Heart left ventricle (tissue), 13 donors: Measurements from ENCODE around the gene PTPRD.

ENCODE experiments used
- CTCF ChIP-seq, 12 donors: fragments of 200-600 bp; sonication (generic) in 4 of 12; IDR thresholded peaks; one replicate each; pipeline versions ENCODE4 v1.5.0 to v1.8.0; 2018 to 2022; ENCODE audit warnings: antibody characterized with exemption in 12 of 12, mild to moderate bottlenecking in 5 of 12
- POLR2A ChIP-seq, 2 donors: fragments of 450-650 bp; IDR thresholded peaks; one replicate each; pipeline ENCODE4 v1.6.1; 2017; ENCODE audit warnings: antibody characterized with exemption in 2 of 2, mild to moderate bottlenecking in 2 of 2, moderate library complexity in 2 of 2
- donor health status: ischemic (EF 13 %, LVEDD 7.1; RV severe dilation, severe dysfunction).
- donor health status: DM: no; HTN: yes; CAD: no.
- donor health status: DM: no; HTN: no; CAD: no.
- donor health status: ischemic (EF 25% LVEDD 6.9; RV normal size, moderate dysfunction).
- donor health status: ischemic (EF 25% LVEDD 5.7; RV mildly dilated, moderate dysfunction).
- donor health status: ischemic (EF 35%, LVEDD 5.7; RV mildly dilated, moderate dysfunction).
- donor health status: nonischemic (EF 11% LVEDD 7.7; RV severe dilation, severe dysfunction).
- donor health status: DM: yes; HTN: yes; CAD: no.
- donor health status: PGD.
- donor health status: ischemic (EF 29% LVEDD 5.4; RV normal size, mild dysfunction).
- donor health status: nonischemic (EF 23%, LVEDD 6.1; RV moderate dilation, normal function).

- peak; percentile 23 to 65 (median 50) for TF ChIP-seq CTCF (IDR thresholded peaks at IDR 0.05)
- TF ChIP-seq POLR2A (IDR thresholded peaks at IDR 0.05) = no peak
Observed at GRCh38 chr9:9352877-9353481, 1259.8 kb downstream of the PTPRD start.
